ENCODE data around the gene MYO7A. TPM values are rescaled to one million over a fixed set of nuclear protein-coding genes. Genes with fewer than 3 reads are reported as not detected.

Gene MYO7A
- total RNA-seq, 2 donors from 2014 or later: 1.4 to 5.0 TPM

DNA sequence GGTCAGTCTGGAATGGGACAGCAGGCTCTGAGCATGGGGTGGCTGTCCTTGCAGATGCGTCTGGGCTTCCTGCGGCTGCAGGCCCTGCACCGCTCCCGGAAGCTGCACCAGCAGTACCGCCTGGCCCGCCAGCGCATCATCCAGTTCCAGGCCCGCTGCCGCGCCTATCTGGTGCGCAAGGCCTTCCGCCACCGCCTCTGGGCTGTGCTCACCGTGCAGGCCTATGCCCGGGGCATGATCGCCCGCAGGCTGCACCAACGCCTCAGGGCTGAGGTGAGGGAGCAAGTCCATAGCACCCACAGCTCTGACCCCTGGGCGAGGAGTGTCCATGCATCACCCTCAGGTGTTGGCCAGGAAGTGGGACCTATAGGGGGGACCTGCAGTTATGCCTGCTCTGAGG lies 51.6 kb downstream of the MYO7A start:
- TF ChIP-seq, protein P1, sequence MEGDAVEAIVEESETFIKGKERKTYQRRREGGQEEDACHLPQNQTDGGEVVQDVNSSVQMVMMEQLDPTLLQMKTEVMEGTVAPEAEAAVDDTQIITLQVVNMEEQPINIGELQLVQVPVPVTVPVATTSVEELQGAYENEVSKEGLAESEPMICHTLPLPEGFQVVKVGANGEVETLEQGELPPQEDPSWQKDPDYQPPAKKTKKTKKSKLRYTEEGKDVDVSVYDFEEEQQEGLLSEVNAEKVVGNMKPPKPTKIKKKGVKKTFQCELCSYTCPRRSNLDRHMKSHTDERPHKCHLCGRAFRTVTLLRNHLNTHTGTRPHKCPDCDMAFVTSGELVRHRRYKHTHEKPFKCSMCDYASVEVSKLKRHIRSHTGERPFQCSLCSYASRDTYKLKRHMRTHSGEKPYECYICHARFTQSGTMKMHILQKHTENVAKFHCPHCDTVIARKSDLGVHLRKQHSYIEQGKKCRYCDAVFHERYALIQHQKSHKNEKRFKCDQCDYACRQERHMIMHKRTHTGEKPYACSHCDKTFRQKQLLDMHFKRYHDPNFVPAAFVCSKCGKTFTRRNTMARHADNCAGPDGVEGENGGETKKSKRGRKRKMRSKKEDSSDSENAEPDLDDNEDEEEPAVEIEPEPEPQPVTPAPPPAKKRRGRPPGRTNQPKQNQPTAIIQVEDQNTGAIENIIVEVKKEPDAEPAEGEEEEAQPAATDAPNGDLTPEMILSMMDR (IDR thresholded peaks at IDR 0.05): no peak
- Histone ChIP-seq H3K4me3 (no peak overlapping the region), H3K4me1 (no peaks in the 10 kb centered on the region), H3K27ac (no peak overlapping the region), H3K9me3 (no peaks in the 10 kb centered on the region), H3K27me3 (no peaks in the 10 kb centered on the region), H3K36me3 (no peaks in the 10 kb centered on the region)
- DNase-seq (ENCODE audit: low spot score): no peak

DNA sequence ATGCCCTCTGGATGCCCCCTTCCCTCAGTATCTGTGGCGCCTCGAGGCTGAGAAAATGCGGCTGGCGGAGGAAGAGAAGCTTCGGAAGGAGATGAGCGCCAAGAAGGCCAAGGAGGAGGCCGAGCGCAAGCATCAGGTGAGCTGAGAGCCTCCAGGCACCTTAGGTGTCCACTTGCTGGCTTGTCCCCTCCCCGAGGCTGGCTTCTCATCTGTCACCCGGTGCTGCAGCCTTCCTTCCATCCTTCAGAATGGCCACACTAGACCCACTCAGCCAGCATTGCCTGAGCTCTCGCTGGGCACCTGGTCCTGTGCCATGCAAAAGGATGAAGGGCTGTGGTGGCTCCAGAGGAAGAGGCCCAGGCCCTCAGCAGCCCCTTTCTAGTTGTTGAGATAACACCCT lies 52.3 kb downstream of the MYO7A start:
- H3K4me3 ChIP-seq: no peak overlapping the region
- H3K4me1 ChIP-seq: no peaks in the 10 kb centered on the region
- no peak for DNase-seq (ENCODE audit: low spot score)
- TF ChIP-seq, protein P1 (IDR thresholded peaks at IDR 0.05): no peak
- H3K9me3 ChIP-seq: no peaks in the 10 kb centered on the region
- H3K27ac ChIP-seq: no peak overlapping the region
- no peaks in the 10 kb centered on the region for H3K36me3 ChIP-seq
- H3K27me3 ChIP-seq: no peaks in the 10 kb centered on the region

DNA sequence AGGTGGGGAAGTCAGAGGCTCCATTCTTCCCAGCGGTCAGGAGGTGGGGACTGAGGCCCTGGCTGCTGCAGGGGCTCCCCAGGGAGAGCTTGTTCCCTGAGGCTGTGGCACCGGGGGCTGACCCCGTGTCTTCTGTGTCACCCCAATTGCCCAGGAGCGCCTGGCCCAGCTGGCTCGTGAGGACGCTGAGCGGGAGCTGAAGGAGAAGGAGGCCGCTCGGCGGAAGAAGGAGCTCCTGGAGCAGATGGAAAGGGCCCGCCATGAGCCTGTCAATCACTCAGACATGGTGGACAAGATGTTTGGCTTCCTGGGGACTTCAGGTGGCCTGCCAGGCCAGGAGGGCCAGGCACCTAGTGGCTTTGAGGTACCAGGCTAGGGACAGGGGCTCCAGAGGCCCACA lies 53.2 kb downstream of the MYO7A start:
- Histone ChIP-seq H3K9me3 (no peaks in the 10 kb centered on the region), H3K4me1 (no peaks in the 10 kb centered on the region), H3K36me3 (no peaks in the 10 kb centered on the region), H3K27me3 (no peaks in the 10 kb centered on the region), H3K27ac (no peak overlapping the region), H3K4me3 (no peak overlapping the region)
- DNase-seq (ENCODE audit: low spot score): no peak
- TF ChIP-seq, protein P1 (IDR thresholded peaks at IDR 0.05): no peak

DNA sequence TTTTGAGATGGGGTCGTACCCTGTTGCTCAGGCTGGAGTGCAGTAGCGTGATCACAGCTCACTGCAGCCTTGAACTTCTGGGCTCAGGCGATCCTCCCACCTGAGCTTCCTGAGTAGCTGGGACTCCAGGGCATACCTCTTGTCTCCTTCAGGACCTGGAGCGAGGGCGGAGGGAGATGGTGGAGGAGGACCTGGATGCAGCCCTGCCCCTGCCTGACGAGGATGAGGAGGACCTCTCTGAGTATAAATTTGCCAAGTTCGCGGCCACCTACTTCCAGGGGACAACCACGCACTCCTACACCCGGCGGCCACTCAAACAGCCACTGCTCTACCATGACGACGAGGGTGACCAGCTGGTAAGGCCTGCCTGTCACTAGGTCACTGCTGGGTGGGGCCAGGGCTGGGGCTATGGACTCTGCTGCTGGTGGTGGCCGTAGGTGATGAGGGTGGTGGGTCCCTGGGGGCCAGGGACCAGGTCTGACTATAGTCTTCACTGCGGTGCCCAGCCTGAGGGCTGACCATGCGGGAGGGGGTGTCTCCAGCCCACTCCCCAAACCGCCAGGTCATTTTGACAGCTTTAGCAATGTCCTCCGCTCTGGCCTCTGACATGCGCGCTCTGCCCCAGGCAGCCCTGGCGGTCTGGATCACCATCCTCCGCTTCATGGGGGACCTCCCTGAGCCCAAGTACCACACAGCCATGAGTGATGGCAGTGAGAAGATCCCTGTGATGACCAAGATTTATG lies 53.9 kb downstream of the MYO7A start:
- no peak overlapping the region for H3K27ac ChIP-seq
- no peak overlapping the region for H3K4me3 ChIP-seq
- H3K36me3 ChIP-seq: no peaks in the 10 kb centered on the region
- no peaks in the 10 kb centered on the region for H3K9me3 ChIP-seq
- DNase-seq (ENCODE audit: low spot score): no peak
- TF ChIP-seq, protein P1 (IDR thresholded peaks at IDR 0.05): no peak
- H3K4me1 ChIP-seq: no peaks in the 10 kb centered on the region
- no peaks in the 10 kb centered on the region for H3K27me3 ChIP-seq

DNA sequence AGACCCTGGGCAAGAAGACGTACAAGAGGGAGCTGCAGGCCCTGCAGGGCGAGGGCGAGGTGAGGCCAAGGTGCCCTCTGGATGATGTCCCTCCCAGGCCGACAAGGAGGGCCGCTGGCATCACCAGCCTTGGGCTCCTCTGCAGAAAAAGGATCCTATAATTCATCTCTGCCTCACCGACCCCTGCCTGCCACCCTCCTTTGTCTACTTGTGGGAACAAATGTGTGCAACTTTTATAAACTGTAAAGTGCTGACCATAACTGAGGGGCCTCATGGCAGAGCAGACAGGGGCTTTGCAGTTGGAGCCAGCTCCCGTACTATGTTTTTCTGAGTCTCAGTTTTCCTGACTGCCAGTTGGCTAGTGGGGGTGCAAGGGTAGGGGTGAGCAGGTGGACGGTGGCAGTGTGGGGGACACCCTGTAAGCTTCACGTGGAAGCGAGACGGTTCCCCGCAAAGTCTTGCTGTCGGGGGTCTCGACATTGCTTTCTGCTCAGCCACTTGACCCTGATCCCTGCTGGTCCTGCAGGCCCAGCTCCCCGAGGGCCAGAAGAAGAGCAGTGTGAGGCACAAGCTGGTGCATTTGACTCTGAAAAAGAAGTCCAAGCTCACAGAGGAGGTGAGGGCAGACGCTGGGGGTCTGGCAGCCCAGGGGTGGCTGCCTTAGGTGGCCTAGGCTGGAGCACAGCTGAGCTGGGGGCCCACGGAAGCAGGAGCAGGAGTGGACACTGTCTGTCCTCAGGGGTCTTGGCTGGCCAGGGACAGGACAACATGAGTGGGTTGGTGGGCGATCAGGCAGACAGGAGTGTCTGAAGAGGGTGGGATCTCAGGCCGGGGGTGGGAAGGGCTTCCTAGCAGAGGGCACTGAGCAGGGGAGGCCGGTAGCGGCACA lies 54.7 kb downstream of the MYO7A start:
- Histone ChIP-seq H3K9me3 (no peaks in the 10 kb centered on the region), H3K27ac (no peak overlapping the region), H3K36me3 (no peaks in the 10 kb centered on the region), H3K27me3 (no peaks in the 10 kb centered on the region), H3K4me3 (no peak overlapping the region), H3K4me1 (no peaks in the 10 kb centered on the region)
- no peak for DNase-seq (ENCODE audit: low spot score)
- TF ChIP-seq, protein P1 (IDR thresholded peaks at IDR 0.05): no peak

Measured in right atrium auricular region (tissue), 2 donors.